Keratinocyte (primary cell): ENCODE results near the gene PCP4L1. TPM values are rescaled to one million over a fixed set of nuclear protein-coding genes. Genes with fewer than 3 reads are reported as not detected.

ENCODE experiments used
- DNase-seq: peaks from one replicate; pipeline ENCODE4 v3.0.0-alpha.2; 2011; ENCODE audit warnings: low read depth, missing footprints, low spot score
- FAIRE-seq: peaks from 2 replicates; lab custom pipeline; 2011; peaks lifted over from hg19 to GRCh38; lab: Jason Lieb, UNC
- H2AFZ ChIP-seq: 2 replicates; pipeline ENCODE4 v1.6.0; 2012; ENCODE audit warnings: low read length, control low read depth, inconsistent platforms; ENCODE audit not compliant: control insufficient read depth
- H3K27ac ChIP-seq: 2 replicates; pipeline ENCODE4 v1.5.1; 2011; ENCODE audit warnings: low read length; ENCODE audit not compliant: control insufficient read depth, insufficient read depth
- H3K27me3 ChIP-seq: 3 replicates; pipeline ENCODE4 v1.6.0; 2011; ENCODE audit warnings: low read length; ENCODE audit not compliant: control insufficient read depth, insufficient read depth; ENCODE audit errors: extremely low read depth
- H3K36me3 ChIP-seq, 2 experiments: 2 replicates in 1 of 2; 3 replicates in 1 of 2; pipeline ENCODE4 v1.5.1; 2011; ENCODE audit warnings: low read length in 2 of 2, mild to moderate bottlenecking in 1 of 2; ENCODE audit not compliant: control insufficient read depth in 2 of 2, insufficient read depth in 2 of 2; ENCODE audit errors: extremely low read depth in 1 of 2
- H3K4me1 ChIP-seq: 3 replicates; pipeline ENCODE4 v1.5.1; 2011; ENCODE audit warnings: low read length; ENCODE audit not compliant: control insufficient read depth, insufficient read depth; ENCODE audit errors: extremely low read depth
- H3K4me2 ChIP-seq: 3 replicates; pipeline ENCODE4 v1.6.0; 2011; ENCODE audit warnings: low read depth, low read length; ENCODE audit not compliant: control insufficient read depth, insufficient read depth; ENCODE audit errors: extremely low read depth
- H3K4me3 ChIP-seq, 3 experiments: fragments of 200-600 bp in 1 of 3; sonication (generic) in 1 of 3; 2 replicates in 2 of 3; 3 replicates in 1 of 3; pipeline ENCODE4 v1.5.1; 2011 to 2016; ENCODE audit warnings: low read length in 3 of 3, mild to moderate bottlenecking in 3 of 3, control low read depth in 2 of 3, inconsistent platforms in 1 of 3, low read depth in 1 of 3, mixed read lengths in 1 of 3, mixed run types in 1 of 3, moderate library complexity in 1 of 3; ENCODE audit not compliant: control insufficient read depth in 2 of 3, insufficient read depth in 2 of 3; ENCODE audit errors: extremely low read depth in 1 of 3
- H3K79me2 ChIP-seq: 2 replicates; pipeline ENCODE4 v1.6.0; 2012; ENCODE audit warnings: low read length; ENCODE audit not compliant: control insufficient read depth, insufficient read depth
- H3K9ac ChIP-seq: 3 replicates; pipeline ENCODE4 v1.6.0; 2011; ENCODE audit warnings: low read length; ENCODE audit not compliant: control insufficient read depth, insufficient read depth; ENCODE audit errors: extremely low read depth
- H3K9me1 ChIP-seq: 3 replicates; pipeline ENCODE4 v1.6.0; 2011; ENCODE audit warnings: low read length; ENCODE audit not compliant: control insufficient read depth, insufficient read depth; ENCODE audit errors: extremely low read depth
- H3K9me3 ChIP-seq: 2 replicates; pipeline ENCODE4 v1.5.1; 2012; ENCODE audit warnings: low read depth, low read length; ENCODE audit not compliant: control insufficient read depth
- H4K20me1 ChIP-seq: 3 replicates; pipeline ENCODE4 v1.6.0; 2011; ENCODE audit warnings: low read length; ENCODE audit not compliant: control insufficient read depth, insufficient read depth; ENCODE audit errors: extremely low read depth
- EZH2 ChIP-seq: IDR thresholded peaks from one replicate; pipeline ENCODE4 v1.6.1; 2012; ENCODE audit warnings: inconsistent platforms, mild to moderate bottlenecking, low read length, moderate library complexity
- dilution Hi-C: fragments of 300-500 bp; cut with MboI; formaldehyde crosslinking; loops from one replicate; pipeline ENCODE4 v1.7.0; 2020; ENCODE audit warnings: low sequenced_read_pairs; ENCODE audit not compliant: extremely low pct_ligation_motif_present
- polyA plus RNA-seq, 5 experiments: library from polyadenylated mRNA; depleted of rRNA in 3 of 5; stranded (reverse) in 3 of 5; stranded (forward) in 1 of 5; unstranded in 1 of 5; fragments of >200 nt; gene quantifications; 1 replicate in 1 of 5; 2 replicates in 3 of 5; 3 replicates in 1 of 5; pipeline versions ENCODE4 v1.2.1 to v1.2.3, GENCODE V29; 2011 to 2012; ENCODE audit warnings: missing spikeins in 2 of 5, low read depth in 1 of 5, low replicate concordance in 1 of 5
- TF ChIP-seq, protein P1 (sequence below), 3 experiments: IDR thresholded peaks in 1 of 3; conservative IDR thresholded peaks in 1 of 3; optimal IDR thresholded peaks in 1 of 3; 2 replicates in 2 of 3; 3 replicates in 1 of 3; pipeline versions ENCODE3 to v1.5.1; 2011; ENCODE audit warnings: low read length in 3 of 3, mild to moderate bottlenecking in 3 of 3, moderate library complexity in 2 of 3, control low read depth in 1 of 3, inconsistent platforms in 1 of 3; ENCODE audit not compliant: insufficient read depth in 2 of 3; ENCODE audit errors: extremely low read depth in 1 of 3

The PCP4L1 gene
- polyA plus RNA-seq, 1 donor (not counting 4 experiments of a cell fraction or from before 2014, with no cell fraction given), result 0.04 TPM

DNA sequence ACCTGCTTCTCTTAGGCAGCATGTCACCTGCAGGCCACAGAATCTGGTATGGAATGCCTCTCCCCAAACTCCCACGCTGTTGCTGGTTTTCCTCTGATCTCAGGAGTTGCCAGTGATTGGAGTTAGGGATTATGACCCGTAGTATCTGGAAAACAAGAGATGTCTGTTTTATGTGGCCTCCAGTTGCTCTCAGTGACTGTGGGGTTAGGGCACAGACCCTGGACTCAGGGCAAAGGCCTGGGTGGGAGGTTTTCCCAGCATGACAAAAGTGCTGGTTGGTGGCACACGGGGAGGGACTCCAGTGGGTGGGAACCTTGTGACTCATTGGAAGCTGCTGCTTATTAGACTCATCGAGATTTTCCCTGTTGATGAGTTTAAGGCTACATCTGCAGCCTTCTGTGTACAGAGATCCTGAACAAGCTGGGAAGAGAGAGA, 20.5 kb upstream of the PCP4L1 start, which contains the start of gene NR1I3:
Gene NR1I3 (minus strand): TSS at position 165 of the 435 bp plus-strand sequence. CDS start 1,638 bp downstream, outside the sequence.
- peak; percentile 85 for FAIRE-seq

DNA sequence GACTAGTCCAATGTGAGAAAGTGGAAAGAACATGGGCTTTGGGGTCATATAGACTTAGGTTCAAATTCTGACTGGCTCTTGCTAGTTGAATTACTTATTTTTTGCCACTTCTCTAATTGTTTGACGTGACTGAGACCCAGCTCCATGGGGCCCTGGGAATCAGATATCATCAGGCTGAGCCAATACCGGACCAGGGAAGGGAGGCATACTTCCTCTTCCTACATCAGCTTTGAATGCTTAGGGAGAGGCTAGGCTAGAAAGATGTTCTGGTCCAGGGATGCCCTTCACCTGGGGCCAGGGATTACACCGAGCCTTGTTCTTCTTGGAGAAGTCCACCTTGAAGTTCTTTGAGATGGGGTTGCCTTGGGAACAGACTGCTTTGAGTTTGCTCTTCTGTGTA, 16.9 kb upstream of the PCP4L1 start:
- H4K20me1 ChIP-seq, result no peaks in the 10 kb centered on the region
- H3K9me1 ChIP-seq, result no peaks in the 10 kb centered on the region
- H3K4me1 ChIP-seq, result peaks cover 7% of the 10 kb centered on the region
- FAIRE-seq, result no peak
- dilution Hi-C loops, result no loop called here
- no peak overlapping the region for H3K4me3 ChIP-seq
- no peak overlapping the region for H3K4me2 ChIP-seq
- H3K36me3 ChIP-seq, result no peaks in the 10 kb centered on the region
- TF ChIP-seq, protein P1, sequence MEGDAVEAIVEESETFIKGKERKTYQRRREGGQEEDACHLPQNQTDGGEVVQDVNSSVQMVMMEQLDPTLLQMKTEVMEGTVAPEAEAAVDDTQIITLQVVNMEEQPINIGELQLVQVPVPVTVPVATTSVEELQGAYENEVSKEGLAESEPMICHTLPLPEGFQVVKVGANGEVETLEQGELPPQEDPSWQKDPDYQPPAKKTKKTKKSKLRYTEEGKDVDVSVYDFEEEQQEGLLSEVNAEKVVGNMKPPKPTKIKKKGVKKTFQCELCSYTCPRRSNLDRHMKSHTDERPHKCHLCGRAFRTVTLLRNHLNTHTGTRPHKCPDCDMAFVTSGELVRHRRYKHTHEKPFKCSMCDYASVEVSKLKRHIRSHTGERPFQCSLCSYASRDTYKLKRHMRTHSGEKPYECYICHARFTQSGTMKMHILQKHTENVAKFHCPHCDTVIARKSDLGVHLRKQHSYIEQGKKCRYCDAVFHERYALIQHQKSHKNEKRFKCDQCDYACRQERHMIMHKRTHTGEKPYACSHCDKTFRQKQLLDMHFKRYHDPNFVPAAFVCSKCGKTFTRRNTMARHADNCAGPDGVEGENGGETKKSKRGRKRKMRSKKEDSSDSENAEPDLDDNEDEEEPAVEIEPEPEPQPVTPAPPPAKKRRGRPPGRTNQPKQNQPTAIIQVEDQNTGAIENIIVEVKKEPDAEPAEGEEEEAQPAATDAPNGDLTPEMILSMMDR (optimal IDR thresholded peaks at IDR 0.05 in 1 of 3, IDR thresholded peaks at IDR 0.05 in 1 of 3, conservative IDR thresholded peaks at IDR 0.05 in 1 of 3; ENCODE audit: extremely low read depth in 1 of 3, insufficient read depth in 2 of 3, low read length in 3 of 3), result no peak
- no peak for TF ChIP-seq EZH2
- no peak for DNase-seq
- H3K9me3 ChIP-seq, result no peaks in the 10 kb centered on the region
- H3K27ac ChIP-seq, result no peak overlapping the region
- no peaks in the 10 kb centered on the region for H3K79me2 ChIP-seq
- no peak overlapping the region for H2AFZ ChIP-seq
- no peak overlapping the region for H3K9ac ChIP-seq
- H3K27me3 ChIP-seq, result no peaks in the 10 kb centered on the region

More for the DNA sequence above, 20.5 kb upstream of the PCP4L1 start, which contains the start of gene NR1I3:
- H3K9me3 ChIP-seq, result no peaks in the 10 kb centered on the region
- dilution Hi-C loops, result no loop called here
- no peak within 1 kb of the TSS for H3K9ac ChIP-seq
- no peaks in the 10 kb centered on the region for H3K4me1 ChIP-seq
- no peaks in the 10 kb centered on the region for H3K36me3 ChIP-seq
- H2AFZ ChIP-seq, result no peak within 1 kb of the TSS
- H3K27ac ChIP-seq, result no peak within 1 kb of the TSS
- H3K9me1 ChIP-seq, result no peaks in the 10 kb centered on the region
- TF ChIP-seq EZH2, result no peak
- TF ChIP-seq, protein P1 (optimal IDR thresholded peaks at IDR 0.05 in 1 of 3, IDR thresholded peaks at IDR 0.05 in 1 of 3, conservative IDR thresholded peaks at IDR 0.05 in 1 of 3; ENCODE audit: extremely low read depth in 1 of 3, insufficient read depth in 2 of 3, low read length in 3 of 3), result no peak
- DNase-seq, result no peak
- no peaks in the 10 kb centered on the region for H3K79me2 ChIP-seq
- no peak within 1 kb of the TSS for H3K4me3 ChIP-seq
- H3K27me3 ChIP-seq, result no peaks in the 10 kb centered on the region
- no peak within 1 kb of the TSS for H3K4me2 ChIP-seq
- no peaks in the 10 kb centered on the region for H4K20me1 ChIP-seq
